Ovary (tissue), 9 donors: ENCODE results near the gene MICAL2. TPM values are rescaled to one million over a fixed set of nuclear protein-coding genes. Genes with fewer than 3 reads are reported as not detected.

Source experiments
- DNase-seq, 5 donors: peaks; one replicate each; pipeline ENCODE4 v3.0.0-alpha.2; 2019 to 2020
- H3K27ac ChIP-seq, 2 donors: fragments of 200-600 bp; one replicate each; pipeline versions ENCODE4 v1.5.1 to v1.8.0; 2019 to 2022
- H3K27me3 ChIP-seq: fragments of 200-600 bp; one replicate; pipeline ENCODE4 v1.8.0; 2022
- H3K36me3 ChIP-seq: fragments of 200-600 bp; sonication (generic); one replicate; pipeline ENCODE4 v1.5.1; 2019
- H3K4me1 ChIP-seq: one replicate; pipeline ENCODE4 v1.8.1; 2013; ENCODE audit warnings: mild to moderate bottlenecking, moderate library complexity; ENCODE audit not compliant: insufficient read depth
- H3K4me3 ChIP-seq: fragments of 200-600 bp; sonication (generic); one replicate; pipeline ENCODE4 v1.5.1; 2017
- H3K9me3 ChIP-seq, 2 donors: fragments of 200-600 bp in 1 of 2; sonication (generic) in 1 of 2; one replicate each; pipeline versions ENCODE4 v1.5.1 to v1.8.1; 2013 to 2019; ENCODE audit warnings: mild to moderate bottlenecking in 1 of 2, moderate library complexity in 1 of 2
- CTCF ChIP-seq, 3 donors: fragments of 450-650 bp in 2 of 3; fragments of 200-600 bp in 1 of 3; IDR thresholded peaks; one replicate each; pipeline versions ENCODE4 v1.5.1 to v1.8.0; 2016 to 2022; ENCODE audit warnings: antibody characterized with exemption in 3 of 3, mild to moderate bottlenecking in 1 of 3
- EP300 ChIP-seq: sonication (generic); formaldehyde crosslinking; IDR thresholded peaks from one replicate; pipeline ENCODE4 v1.6.1; 2017; ENCODE audit warnings: antibody characterized with exemption
- POLR2A ChIP-seq: fragments of 450-650 bp; IDR thresholded peaks from one replicate; pipeline ENCODE4 v1.6.1; 2017; ENCODE audit warnings: antibody characterized with exemption, mild to moderate bottlenecking, moderate library complexity
- WGBS, 3 donors: extraction: QIAGEN DNeasy Blood & Tissue Kit in 1 of 3; methylation state at CpG; one replicate each; pipeline versions ENCODE4 v1.1.5 to v1.1.7; 2013 to 2017; 5-methylcytosine and 5-hydroxymethylcytosine counted together
- intact Hi-C, 4 donors: fragments of 100-400 bp; cut with DNase I; formaldehyde crosslinking; loops; one replicate each; pipeline versions ENCODE4 v1.11.0 to v1.15.1; 2022 to 2023
- polyA plus RNA-seq, 2 donors: library from polyadenylated mRNA; stranded (reverse); fragments of 200-250 nt in 1 of 2; fragments of 350-450 nt in 1 of 2; fragmentation: Illumina TruSeq in 1 of 2; extraction: RNeasy Lipid Tissue Mini Kit (QIAGEN cat#74804) in 1 of 2; gene quantifications; one replicate each; pipeline ENCODE4 v1.2.3, GENCODE V29; 2013 to 2014
- total RNA-seq, 7 donors: library from RNA; depleted of rRNA in 2 of 7; stranded (reverse); fragments of >200 nt in 2 of 7; fragmentation: NEBNext Ultra II Directional in 3 of 7; extraction: Animal tissue kit (Norgen Biotek cat#: 25700) in 3 of 7; gene quantifications; one replicate each; pipeline versions ENCODE4 v1.1.0 to v1.2.4, GENCODE V29; 2016 to 2023
- donor health status: DM: no; HTN: no; CAD: no; lungs with moderate emphysema.
- donor health status: DM: no; HTN: no; CAD: no.
- donor health status: Bipolar disorder and iron deficiency.
- donor health status: DM: yes; HTN: yes; CAD: no.
- donor health status: DM: no; HTN: no; CAD: no.
- donor health status: DM: yes; HTN: yes; CAD: no.

MICAL2 gene
- total and polyA plus RNA-seq, 9 donors = 10.7 to 73.6 (median 32.5) TPM

- intact Hi-C loops = loop anchor here in 1 of 4 donors (10.0 kb wide), 1 partner anchor 191 kb away; no protein-coding TSS in a partner anchor
- H3K9me3 ChIP-seq = no peaks in the 10 kb centered on the region
These were observed 135.2 kb downstream of the MICAL2 start for GRCh38 chr11:12245549-12246016.

GRCh38 chr11:12246147-12246546 is 135.8 kb downstream of the MICAL2 start:
- intact Hi-C loops = loop anchor here in 1 of 4 donors (10.0 kb wide), 1 partner anchor 191 kb away; no protein-coding TSS in a partner anchor
- no peaks in the 10 kb centered on the region for H3K27me3 ChIP-seq
- no peak overlapping the region for H3K27ac ChIP-seq
- H3K4me3 ChIP-seq = no peak overlapping the region
- DNase-seq = no peak
- TF ChIP-seq CTCF (IDR thresholded peaks at IDR 0.05) (no peak), POLR2A (no peak), EP300 (no peak)
- H3K36me3 ChIP-seq = no peaks in the 10 kb centered on the region
- H3K4me1 ChIP-seq = peaks cover 3% of the 10 kb centered on the region
- no peaks in the 10 kb centered on the region for H3K9me3 ChIP-seq
- WGBS, 3 donors = 91 to 98% (median 94%) methylated on average over 5 of the region's 5 CpGs

More at GRCh38 chr11:12245549-12246016, 135.2 kb downstream of the MICAL2 start:
- 72 to 81% (median 76%) methylated on average over 3 of the region's 3 CpGs for WGBS, 3 donors
- H3K4me3 ChIP-seq = no peak overlapping the region
- H3K4me1 ChIP-seq = peaks cover 3% of the 10 kb centered on the region
- DNase-seq = no peak
- no peaks in the 10 kb centered on the region for H3K27me3 ChIP-seq
- no peak for TF ChIP-seq EP300
- no peak for TF ChIP-seq POLR2A
- no peak for TF ChIP-seq CTCF (IDR thresholded peaks at IDR 0.05)
- H3K27ac ChIP-seq = no peak overlapping the region
- H3K36me3 ChIP-seq = no peaks in the 10 kb centered on the region

- H3K27me3 ChIP-seq = no peaks in the 10 kb centered on the region
- no peak overlapping the region for H3K27ac ChIP-seq
- intact Hi-C loops = loop anchor here in 1 of 4 donors (10.0 kb wide), 1 partner anchor 192 kb away; no protein-coding TSS in a partner anchor
- no peak for TF ChIP-seq POLR2A
- TF ChIP-seq CTCF (IDR thresholded peaks at IDR 0.05) = no peak
- no peak for TF ChIP-seq EP300
- no peaks in the 10 kb centered on the region for H3K9me3 ChIP-seq
- H3K4me1 ChIP-seq = peaks cover 3% of the 10 kb centered on the region
- no peak for DNase-seq
- no peaks in the 10 kb centered on the region for H3K36me3 ChIP-seq
- H3K4me3 ChIP-seq = no peak overlapping the region
- WGBS, 3 donors = 89 to 99% (median 92%) methylated on average over 4 of the region's 4 CpGs
These were observed 136.6 kb downstream of the MICAL2 start for GRCh38 chr11:12246989-12247388.

- TF ChIP-seq POLR2A (no peak), CTCF (IDR thresholded peaks at IDR 0.05) (no peak), EP300 (no peak)
- Histone ChIP-seq H3K9me3 (no peaks in the 10 kb centered on the region), H3K4me3 (no peak overlapping the region), H3K27ac (no peak overlapping the region), H3K27me3 (no peaks in the 10 kb centered on the region), H3K36me3 (no peaks in the 10 kb centered on the region), H3K4me1 (peaks cover 3% of the 10 kb centered on the region)
- intact Hi-C loops = loop anchor here in 1 of 4 donors (10.0 kb wide), 1 partner anchor 193 kb away; no protein-coding TSS in a partner anchor
- 56 to 84% (median 74%) methylated on average over 3 of the region's 3 CpGs for WGBS, 3 donors
- DNase-seq = no peak
These were observed 137.3 kb downstream of the MICAL2 start for GRCh38 chr11:12247543-12248254.
